Measurements from ENCODE around the gene CCT6B.
"Not testable (repeated sequence)": the region's sequence is repeated elsewhere in the genome, so short reads cannot be mapped to it uniquely, and the experiment has no call there.

The CCT6B gene

DNA sequence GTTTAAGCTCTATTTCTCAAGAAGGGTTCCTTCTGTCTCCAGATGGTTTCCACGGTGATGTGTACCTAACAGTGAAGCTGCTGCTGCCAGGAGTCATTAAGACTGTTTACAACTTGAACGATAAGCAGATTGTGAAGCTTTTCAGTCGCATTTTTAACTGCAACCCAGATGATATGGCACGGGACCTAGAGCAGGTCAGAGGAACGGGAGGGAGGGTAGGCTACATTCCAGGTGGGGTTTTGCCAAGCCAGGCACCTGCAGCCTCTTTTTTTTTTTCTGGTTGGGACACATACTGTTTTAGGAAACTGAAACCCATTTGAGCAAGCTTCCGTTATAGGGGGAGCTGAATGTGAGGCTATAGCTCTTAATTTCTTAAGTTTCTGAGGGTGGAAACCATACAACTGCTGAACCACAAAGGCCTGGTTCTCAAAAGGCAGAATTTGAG lies 29.7 kb upstream of the CCT6B start:
- no peak overlapping the region for H3K27ac Mint-ChIP-seq
- no peak overlapping the region for H3K4me3 Mint-ChIP-seq
- H3K36me3 Mint-ChIP-seq: peaks cover 67% of the 10 kb centered on the region
- ATAC-seq: no peak
- H3K27me3 Mint-ChIP-seq: no peaks in the 10 kb centered on the region
- H3K9me3 Mint-ChIP-seq: no peaks in the 10 kb centered on the region
- H3K4me1 Mint-ChIP-seq: no peaks in the 10 kb centered on the region

DNA sequence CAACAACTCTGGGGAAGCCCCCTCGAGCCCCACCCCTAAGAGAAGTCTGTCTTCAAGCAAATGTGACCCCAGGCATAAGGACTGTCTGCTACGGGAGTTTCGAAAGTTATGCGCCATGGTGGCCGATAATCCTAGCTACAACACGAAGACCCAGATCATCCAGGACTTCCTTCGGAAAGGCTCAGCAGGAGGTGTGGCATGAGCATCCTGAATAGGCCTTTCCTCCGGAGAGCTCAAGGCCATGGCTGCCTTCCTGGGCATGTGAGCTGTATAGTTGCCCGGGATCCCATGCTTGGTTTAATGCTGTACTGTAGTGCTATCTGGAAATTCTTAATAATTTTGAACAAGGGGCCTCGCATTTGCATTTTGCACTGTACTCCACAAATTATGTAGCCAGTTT lies 28.2 kb upstream of the CCT6B start:
- ATAC-seq: no peak
- H3K27ac Mint-ChIP-seq: no peak overlapping the region
- H3K4me3 Mint-ChIP-seq: no peak overlapping the region
- H3K4me1 Mint-ChIP-seq: peaks cover 2% of the 10 kb centered on the region
- peaks cover 70% of the 10 kb centered on the region for H3K36me3 Mint-ChIP-seq
- H3K9me3 Mint-ChIP-seq: no peaks in the 10 kb centered on the region
- no peaks in the 10 kb centered on the region for H3K27me3 Mint-ChIP-seq

DNA sequence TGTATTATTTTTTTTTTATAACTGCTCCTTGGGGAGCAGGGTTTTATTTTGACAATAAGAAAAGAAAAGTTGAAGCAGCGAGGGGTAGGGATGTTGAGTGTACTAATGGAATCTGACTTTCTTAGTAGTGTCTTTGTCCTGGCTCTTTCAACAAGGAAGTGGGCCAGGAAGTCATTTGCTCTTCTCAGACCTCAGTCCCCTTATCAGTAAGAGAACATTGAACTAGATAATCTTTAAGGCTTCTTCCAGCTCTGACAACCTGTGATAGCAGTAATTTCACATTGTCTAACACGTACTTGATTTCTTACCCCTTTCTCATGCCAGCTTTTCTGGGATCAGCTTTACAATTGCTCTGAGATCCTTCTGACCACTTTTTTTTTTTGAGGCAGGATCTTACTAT lies 27.4 kb upstream of the CCT6B start:
- no peak for ATAC-seq
- Mint-ChIP-seq H3K9me3 (no peaks in the 10 kb centered on the region), H3K27ac (no peak overlapping the region), H3K36me3 (peaks cover 78% of the 10 kb centered on the region), H3K27me3 (no peaks in the 10 kb centered on the region), H3K4me1 (peaks cover 10% of the 10 kb centered on the region), H3K4me3 (no peak overlapping the region)

DNA sequence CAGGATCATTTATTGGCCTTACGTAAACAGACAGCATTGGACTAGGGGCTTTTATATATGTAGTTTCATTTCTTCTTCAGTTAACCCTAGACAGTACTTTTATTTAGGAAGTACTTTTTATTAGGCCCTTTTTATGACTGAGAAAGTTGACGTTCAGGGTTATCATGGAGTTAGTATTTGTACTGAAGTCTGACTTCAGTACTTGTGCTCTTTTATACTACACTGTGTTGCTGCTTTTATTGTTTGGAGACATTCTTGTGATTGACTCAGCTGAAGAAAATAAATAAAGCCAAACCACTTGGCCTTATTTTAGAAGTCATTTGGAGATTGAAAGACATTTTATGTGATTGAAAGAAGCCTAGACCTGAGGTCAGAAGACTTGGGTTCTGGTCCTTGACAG lies 26.0 kb upstream of the CCT6B start:
- H3K4me1 Mint-ChIP-seq: peaks cover 21% of the 10 kb centered on the region
- no peaks in the 10 kb centered on the region for H3K9me3 Mint-ChIP-seq
- no peaks in the 10 kb centered on the region for H3K27me3 Mint-ChIP-seq
- peaks cover 76% of the 10 kb centered on the region for H3K36me3 Mint-ChIP-seq
- H3K4me3 Mint-ChIP-seq: no peak overlapping the region
- no peak overlapping the region for H3K27ac Mint-ChIP-seq
- ATAC-seq: no peak

DNA sequence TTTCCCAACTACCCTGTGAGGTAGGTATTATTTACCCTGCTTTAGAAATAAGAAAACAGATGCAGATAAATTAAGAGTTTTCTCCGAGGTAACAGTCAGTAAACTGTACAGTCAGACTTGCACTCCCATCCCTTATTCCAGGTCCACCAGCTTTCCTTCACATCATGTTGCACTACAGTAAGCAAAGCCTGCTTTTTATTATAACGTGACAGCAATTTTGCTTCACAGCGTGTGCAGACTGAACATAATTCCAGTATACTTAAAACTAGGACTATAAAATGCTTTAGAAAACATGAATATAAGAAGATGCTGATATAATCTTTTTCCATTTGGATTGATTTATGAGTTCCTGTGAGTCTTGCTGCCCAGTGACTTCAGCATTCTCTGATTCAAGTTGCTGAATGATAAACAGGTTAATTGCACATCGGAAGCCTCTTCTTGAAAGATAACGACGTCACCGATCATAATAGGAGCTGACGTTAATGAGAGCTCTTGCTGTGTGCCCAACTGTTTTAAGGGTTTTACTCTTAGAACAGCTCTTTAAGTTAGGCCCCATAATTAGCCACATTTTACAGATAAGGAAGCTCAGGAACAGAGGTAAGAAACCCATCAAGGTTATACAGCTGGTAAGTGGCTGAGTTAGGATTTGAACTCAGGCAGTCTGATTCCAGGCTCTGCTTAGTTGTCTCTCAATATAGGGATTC lies 20.4 kb upstream of the CCT6B start:
- H3K27ac Mint-ChIP-seq: peak overlapping the region; percentile 92
- H3K27me3 Mint-ChIP-seq: no peaks in the 10 kb centered on the region
- ATAC-seq: no peak
- peak overlapping the region; percentile 75 for H3K4me3 Mint-ChIP-seq
- H3K36me3 Mint-ChIP-seq: peaks cover 35% of the 10 kb centered on the region
- H3K9me3 Mint-ChIP-seq: no peaks in the 10 kb centered on the region
- peaks cover 47% of the 10 kb centered on the region for H3K4me1 Mint-ChIP-seq

DNA sequence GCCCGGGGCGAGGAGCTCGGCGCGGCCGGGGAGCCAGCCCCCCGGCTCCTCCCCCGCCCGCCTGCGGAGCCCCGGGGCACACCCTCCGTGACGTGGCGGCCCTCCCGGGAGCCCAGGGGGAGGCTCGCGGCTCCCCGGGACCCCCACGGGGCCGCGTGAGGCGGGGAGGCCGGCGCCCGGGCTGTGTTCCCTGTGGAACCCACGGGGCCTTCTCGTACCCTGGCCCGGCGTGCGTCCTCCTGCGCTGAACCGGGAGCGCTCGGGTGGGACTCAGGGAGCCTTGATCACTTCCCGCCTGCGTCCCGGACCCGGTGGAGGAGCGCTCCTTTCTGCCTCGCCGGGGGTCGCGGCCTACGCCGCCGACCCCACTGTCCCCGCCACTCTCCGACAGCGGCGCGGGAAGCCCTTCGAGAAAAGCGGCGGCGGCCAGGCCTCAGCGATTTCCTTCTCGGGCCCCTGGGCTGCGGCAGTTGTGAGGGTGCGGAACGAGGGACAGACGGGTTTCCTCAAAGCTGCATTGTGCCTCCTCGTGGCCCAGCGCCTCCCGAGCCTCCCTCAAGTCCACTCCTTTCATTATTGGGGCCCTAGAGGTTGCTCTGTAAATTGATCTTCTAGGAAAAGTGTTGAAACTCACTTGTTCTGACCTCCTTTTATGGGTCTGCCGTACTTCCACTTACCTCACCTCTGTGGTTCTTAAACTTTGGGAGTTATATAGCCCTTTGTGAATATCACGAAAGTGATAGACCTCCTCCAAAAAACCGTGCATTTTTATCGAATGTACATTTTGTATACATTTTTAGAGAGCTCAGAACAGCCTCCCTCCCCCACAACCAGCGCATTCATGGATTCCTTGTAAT lies 19.6 kb upstream of the CCT6B start:
- H3K27ac Mint-ChIP-seq: peak overlapping the region; percentile 92
- peaks cover 47% of the 10 kb centered on the region for H3K4me1 Mint-ChIP-seq
- peak overlapping the region; percentile 75 for H3K4me3 Mint-ChIP-seq
- peak; percentile 97 for ATAC-seq
- no peaks in the 10 kb centered on the region for H3K9me3 Mint-ChIP-seq
- H3K36me3 Mint-ChIP-seq: peaks cover 27% of the 10 kb centered on the region
- no peaks in the 10 kb centered on the region for H3K27me3 Mint-ChIP-seq

DNA sequence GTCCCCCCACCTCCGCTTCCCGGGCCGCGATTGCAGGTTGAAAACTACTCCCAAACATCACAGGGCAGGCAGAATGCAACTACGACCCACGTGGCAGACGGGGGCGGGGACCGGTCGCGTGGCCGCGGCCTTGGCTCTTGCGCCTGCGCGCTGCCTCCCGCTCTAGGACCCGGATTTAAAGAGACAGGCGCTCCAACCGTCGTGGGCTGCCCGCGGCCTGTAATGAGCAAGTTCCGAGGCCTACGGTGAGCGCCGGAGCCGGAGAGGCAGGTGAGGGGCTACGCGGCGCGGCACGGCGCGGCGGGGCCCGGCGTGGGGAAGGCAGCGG lies 19.1 kb upstream of the CCT6B start, which contains the start of gene LIG3:
LIG3 (plus strand) TSS at position 160 of the 328 bp plus-strand sequence. CDS start 2,494 bp downstream, outside the sequence.
- H3K27ac Mint-ChIP-seq: peak within 1 kb of the TSS; percentile 92
- peak; percentile 91 for ATAC-seq
- H3K27me3 Mint-ChIP-seq: no peaks in the 10 kb centered on the region
- peaks cover 21% of the 10 kb centered on the region for H3K36me3 Mint-ChIP-seq
- no peaks in the 10 kb centered on the region for H3K9me3 Mint-ChIP-seq
- peaks cover 47% of the 10 kb centered on the region for H3K4me1 Mint-ChIP-seq
- H3K4me3 Mint-ChIP-seq: peak within 1 kb of the TSS; percentile 95

DNA sequence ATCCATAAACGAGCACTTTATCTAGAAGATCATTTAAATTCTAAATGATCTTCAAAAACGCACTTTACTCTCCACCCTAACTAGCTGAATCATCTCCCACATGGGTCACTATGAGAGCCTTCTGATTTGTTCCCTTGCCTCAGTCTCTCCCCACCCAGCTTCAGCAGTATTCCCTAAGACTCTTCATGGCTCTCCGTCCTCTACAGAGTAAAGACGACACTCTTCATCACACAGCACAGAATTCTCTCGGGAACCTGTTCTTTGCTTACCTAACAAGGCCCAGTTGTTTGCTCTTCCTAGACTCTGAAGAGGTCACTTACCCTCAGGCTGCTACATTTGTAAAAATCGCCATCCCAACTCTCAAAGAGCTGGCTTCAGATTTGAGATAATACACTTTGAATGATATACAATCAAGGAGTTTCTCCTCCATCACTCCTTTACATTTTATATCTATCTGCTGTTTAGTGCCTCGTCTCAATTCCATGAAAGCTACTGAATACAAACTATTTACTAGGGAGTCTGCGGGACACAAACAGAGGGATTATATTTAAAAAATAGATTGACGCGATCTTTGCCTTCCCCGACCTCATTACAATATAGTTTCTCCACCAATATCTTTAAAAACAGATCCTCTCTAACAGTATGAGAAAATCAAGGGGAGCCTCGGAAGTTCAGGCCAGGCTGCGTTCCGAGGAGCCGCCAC lies 18.5 kb upstream of the CCT6B start:
- Mint-ChIP-seq H3K36me3 (peaks cover 18% of the 10 kb centered on the region), H3K4me3 (peak overlapping the region; percentile 95), H3K4me1 (peaks cover 47% of the 10 kb centered on the region), H3K27me3 (no peaks in the 10 kb centered on the region), H3K9me3 (no peaks in the 10 kb centered on the region), H3K27ac (peak overlapping the region; percentile 92)
- no peak for ATAC-seq

DNA sequence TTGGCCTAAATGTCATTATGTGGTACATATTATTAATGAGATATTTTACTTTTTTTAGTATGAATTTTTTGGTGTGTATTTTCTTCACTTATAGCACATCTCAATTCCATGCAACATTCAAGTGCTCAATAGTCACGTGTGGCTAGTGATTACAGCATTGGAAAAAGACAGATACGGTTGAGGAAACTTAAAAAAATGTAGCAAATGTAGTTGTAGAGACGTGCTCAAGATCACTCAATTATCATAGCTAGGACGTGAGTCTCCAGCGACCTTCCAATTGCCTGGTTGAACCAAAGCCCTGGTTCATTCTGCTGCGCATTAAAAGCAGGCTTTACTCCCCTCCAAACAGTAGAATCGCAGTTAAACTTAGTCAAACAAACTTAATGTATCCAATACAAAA lies 17.9 kb upstream of the CCT6B start:
- no peaks in the 10 kb centered on the region for H3K9me3 Mint-ChIP-seq
- H3K27me3 Mint-ChIP-seq: no peaks in the 10 kb centered on the region
- peaks cover 42% of the 10 kb centered on the region for H3K4me1 Mint-ChIP-seq

DNA sequence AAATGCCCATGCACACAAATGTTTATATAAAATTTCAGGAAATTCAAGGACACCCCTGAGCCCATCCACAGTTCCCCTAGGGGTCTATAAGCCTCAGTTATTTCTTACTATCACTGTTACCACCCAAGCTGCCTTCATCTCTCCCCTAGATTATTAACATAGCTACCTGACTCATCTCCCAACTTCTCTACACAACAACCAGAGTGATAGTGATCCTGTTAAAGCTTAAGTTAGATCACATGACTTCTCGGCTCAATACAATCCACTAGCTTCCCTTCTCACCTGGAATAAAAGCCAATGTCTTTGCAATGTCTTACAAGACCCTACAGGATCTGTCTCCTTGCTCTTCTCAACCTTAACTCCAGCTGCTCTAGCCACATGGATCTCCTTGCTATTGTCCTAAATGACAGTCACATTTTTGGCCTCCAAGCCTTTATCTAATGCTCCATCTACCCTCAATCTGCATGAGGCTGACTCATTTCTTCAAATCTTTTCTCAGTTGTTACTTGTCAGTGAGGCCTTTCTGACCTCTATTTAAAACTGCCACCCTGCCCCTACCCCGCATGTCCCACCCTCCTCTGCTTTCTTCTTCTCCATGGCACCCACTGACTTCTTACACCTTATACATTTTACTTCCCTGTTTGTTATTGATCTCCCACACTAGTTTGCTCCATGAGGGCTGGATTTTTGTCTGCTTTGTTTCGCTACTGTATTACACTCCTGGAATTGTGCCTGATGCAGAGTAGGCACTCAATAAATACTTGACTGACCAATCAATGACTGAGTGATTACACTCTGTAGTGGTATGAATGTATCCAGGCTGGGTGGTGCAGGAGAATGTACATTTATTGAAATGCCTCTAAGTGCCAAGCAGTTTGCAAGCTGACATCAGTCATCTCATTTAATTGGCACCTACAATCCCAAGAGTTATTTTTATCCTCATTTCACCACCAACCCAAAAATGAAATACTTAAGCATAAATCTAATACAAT lies 13.8 kb upstream of the CCT6B start:
- Mint-ChIP-seq H3K27ac (no peak overlapping the region), H3K4me1 (peaks cover 10% of the 10 kb centered on the region), H3K4me3 (no peak overlapping the region), H3K36me3 (no peaks in the 10 kb centered on the region), H3K9me3 (no peaks in the 10 kb centered on the region), H3K27me3 (no peaks in the 10 kb centered on the region)
- no peak for ATAC-seq

More for the DNA sequence above, 17.9 kb upstream of the CCT6B start:
- H3K27ac Mint-ChIP-seq: peak overlapping the region; percentile 92
- peaks cover 13% of the 10 kb centered on the region for H3K36me3 Mint-ChIP-seq
- ATAC-seq: no peak
- no peak overlapping the region for H3K4me3 Mint-ChIP-seq

DNA sequence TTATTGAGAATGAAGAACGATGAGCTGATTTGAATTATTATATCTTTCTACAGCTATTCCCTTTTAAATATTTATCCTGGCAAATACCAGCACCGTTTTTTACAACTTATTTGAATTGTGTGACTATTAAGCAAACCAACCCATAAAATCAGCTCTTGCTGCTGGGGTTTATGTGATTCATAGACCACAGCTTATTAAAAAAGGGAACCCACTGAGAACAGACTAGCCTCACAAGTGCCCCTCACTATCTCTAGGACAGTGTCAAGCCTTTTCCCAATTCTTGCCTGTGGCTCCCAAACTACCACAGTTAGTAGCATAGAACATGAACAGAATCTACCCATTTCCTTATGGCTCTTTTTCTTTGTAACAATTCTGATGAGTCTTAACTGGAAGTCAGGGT lies 12.9 kb upstream of the CCT6B start:
- no peaks in the 10 kb centered on the region for H3K27me3 Mint-ChIP-seq
- H3K27ac Mint-ChIP-seq: no peak overlapping the region
- no peaks in the 10 kb centered on the region for H3K9me3 Mint-ChIP-seq
- peaks cover under 1% of the 10 kb centered on the region for H3K4me1 Mint-ChIP-seq
- ATAC-seq: no peak
- H3K4me3 Mint-ChIP-seq: no peak overlapping the region
- H3K36me3 Mint-ChIP-seq: peaks cover 5% of the 10 kb centered on the region

DNA sequence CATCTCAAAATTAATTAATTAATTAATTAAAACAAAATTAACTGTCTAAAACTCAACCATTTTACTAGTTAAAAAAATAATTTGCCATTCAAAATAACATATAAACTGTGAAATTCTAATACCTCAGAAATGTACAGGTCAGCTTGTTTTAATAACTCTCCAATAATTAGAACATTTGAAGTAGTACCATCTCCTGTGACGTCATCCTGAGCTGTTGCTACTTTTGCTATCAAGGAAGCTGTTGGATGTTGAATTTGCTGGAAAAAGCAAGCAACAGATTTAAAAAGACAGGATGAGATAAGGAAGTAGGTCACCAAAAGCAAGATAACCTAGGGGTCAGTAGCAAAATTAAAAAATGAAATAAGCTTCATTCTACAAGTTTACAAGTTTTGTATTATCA lies 2.8 kb downstream of the CCT6B start:
- no peak overlapping the region for H3K27ac Mint-ChIP-seq

DNA sequence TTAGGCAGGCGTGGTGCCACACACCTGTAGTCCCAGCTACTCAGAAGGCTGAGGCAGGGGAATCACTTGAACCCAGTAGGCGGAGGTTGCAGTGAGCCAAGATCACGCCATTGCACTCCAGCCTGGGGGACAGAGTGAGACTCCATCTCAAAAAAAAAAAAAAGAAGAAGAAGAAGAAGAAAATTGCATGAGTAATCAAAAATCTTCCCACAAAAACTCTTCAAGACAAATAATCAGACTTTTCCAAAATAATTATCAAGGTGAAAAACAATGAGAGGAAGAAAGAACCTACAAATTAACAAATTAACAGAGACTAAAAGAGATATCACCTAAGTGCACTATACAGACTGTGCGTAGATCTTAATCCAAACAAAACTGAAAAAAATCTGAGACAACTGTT lies 10.5 kb downstream of the CCT6B start:
- not testable (repeated sequence) for H3K4me3 Mint-ChIP-seq, ATAC-seq, H3K9me3 Mint-ChIP-seq, H3K36me3 Mint-ChIP-seq, H3K4me1 Mint-ChIP-seq, H3K27me3 Mint-ChIP-seq, H3K27ac Mint-ChIP-seq

More for the DNA sequence above, 2.8 kb downstream of the CCT6B start:
- peaks cover 10% of the 10 kb centered on the region for H3K27me3 Mint-ChIP-seq
- no peak for ATAC-seq
- no peaks in the 10 kb centered on the region for H3K9me3 Mint-ChIP-seq
- peaks cover 23% of the 10 kb centered on the region for H3K4me1 Mint-ChIP-seq
- H3K36me3 Mint-ChIP-seq: peaks cover 15% of the 10 kb centered on the region
- H3K4me3 Mint-ChIP-seq: no peak overlapping the region

DNA sequence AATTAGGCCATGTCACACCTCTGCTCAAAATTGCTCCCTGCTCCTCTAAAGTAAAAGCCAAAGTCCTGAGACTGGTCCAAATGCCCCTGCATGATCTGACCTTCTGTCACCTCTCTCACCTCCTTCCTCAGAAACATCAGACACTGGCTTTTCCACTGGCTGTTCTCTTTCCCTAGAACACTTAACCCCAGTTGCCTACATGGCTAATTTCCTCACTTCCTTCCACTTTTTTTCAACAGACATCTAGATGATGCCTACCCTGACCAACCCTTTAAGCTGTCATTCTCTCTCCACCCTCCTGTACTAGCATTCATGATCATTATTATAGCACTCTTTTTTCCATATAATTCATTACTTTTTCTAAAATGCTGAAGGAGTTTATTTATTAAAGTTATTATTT lies 31.0 kb downstream of the CCT6B start:
- Mint-ChIP-seq H3K36me3 (peaks cover 11% of the 10 kb centered on the region), H3K27ac (no peak overlapping the region), H3K4me3 (no peak overlapping the region), H3K4me1 (no peaks in the 10 kb centered on the region), H3K9me3 (no peaks in the 10 kb centered on the region), H3K27me3 (no peaks in the 10 kb centered on the region)
- ATAC-seq: no peak

Measured in stimulated activated memory B cell treated with anti-CD40 and anti-IgM and Interleukin-4, amounts not matched to agents 10 μg/mL and 1 μg/mL and 100 μg/mL, for 72 hours (primary cell).